Measurements from ENCODE around the gene SEMA3C.
"Not testable (repeated sequence)": the region's sequence is repeated elsewhere in the genome, so short reads cannot be mapped to it uniquely, and the experiment has no call there.

SEMA3C gene

GRCh38 chr7:80926955-80927354 lies 8.1 kb upstream of the SEMA3C start:
- DNase-seq (ENCODE audit: low read depth in 2 of 2) = not testable (repeated sequence)

DNA sequence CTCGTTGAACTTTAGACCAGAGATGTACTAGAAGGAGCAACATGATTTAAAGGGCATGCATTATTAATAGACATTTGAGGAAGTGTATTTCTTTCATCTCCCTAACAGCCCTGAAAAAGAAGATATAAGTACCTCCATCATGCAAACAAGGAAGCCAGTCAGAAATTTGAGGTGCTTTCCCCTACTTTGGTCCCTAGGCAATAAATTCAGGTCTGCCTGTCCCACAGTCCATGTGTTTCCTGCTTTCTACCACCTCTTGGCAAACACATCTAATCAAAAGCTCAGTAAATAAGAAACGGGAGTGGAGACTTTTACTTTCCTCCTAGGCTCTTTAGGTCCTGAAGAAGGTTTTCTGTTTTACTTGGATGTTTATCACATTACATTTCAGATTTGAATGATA lies 5.2 kb upstream of the SEMA3C start:
- no peak for DNase-seq (ENCODE audit: low read depth in 2 of 2)

DNA sequence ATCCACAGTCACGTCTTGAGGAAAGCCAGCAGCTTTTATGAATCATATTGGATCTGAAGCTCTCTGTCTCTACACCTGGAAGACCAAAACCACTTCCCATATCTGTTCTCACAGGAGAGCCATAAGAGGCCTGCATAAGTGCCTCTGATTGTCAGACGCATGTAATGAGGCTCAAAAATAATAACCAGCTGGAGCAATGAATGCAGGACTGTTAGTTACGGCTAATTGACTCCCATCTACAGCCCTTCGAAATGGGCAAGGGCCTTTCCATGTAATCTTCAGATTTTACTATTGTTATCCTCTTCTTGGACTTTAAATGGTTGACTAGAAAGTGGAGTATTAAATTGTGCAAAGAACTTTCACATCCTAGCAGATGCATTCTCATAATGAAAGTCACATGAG lies 4.4 kb upstream of the SEMA3C start:
- DNase-seq (ENCODE audit: low read depth in 2 of 2) = no peak

GRCh38 chr7:80922253-80923049 lies 3.6 kb upstream of the SEMA3C start:
- no peak for DNase-seq (ENCODE audit: low read depth in 2 of 2)

- no peak for DNase-seq (ENCODE audit: low read depth in 2 of 2)
Observed at GRCh38 chr7:80921130-80921529, 2.3 kb upstream of the SEMA3C start.

- DNase-seq (ENCODE audit: low read depth in 2 of 2) = no peak
Observed at GRCh38 chr7:80918399-80918798, 452 bp downstream of the SEMA3C start.

- DNase-seq (ENCODE audit: low read depth in 2 of 2) = no peak
Observed at GRCh38 chr7:80916770-80917741, 1.8 kb downstream of the SEMA3C start.

GRCh38 chr7:80910228-80910627 lies 8.6 kb downstream of the SEMA3C start:
- no peak for DNase-seq (ENCODE audit: low read depth in 2 of 2)

- no peak for DNase-seq (ENCODE audit: low read depth in 2 of 2)
Observed at GRCh38 chr7:80908360-80908797, 10.5 kb downstream of the SEMA3C start.

GRCh38 chr7:80907612-80908011 lies 11.2 kb downstream of the SEMA3C start:
- DNase-seq (ENCODE audit: low read depth in 2 of 2) = no peak

GRCh38 chr7:80907141-80907601 lies 11.7 kb downstream of the SEMA3C start:
- DNase-seq (ENCODE audit: low read depth in 2 of 2) = no peak

DNA sequence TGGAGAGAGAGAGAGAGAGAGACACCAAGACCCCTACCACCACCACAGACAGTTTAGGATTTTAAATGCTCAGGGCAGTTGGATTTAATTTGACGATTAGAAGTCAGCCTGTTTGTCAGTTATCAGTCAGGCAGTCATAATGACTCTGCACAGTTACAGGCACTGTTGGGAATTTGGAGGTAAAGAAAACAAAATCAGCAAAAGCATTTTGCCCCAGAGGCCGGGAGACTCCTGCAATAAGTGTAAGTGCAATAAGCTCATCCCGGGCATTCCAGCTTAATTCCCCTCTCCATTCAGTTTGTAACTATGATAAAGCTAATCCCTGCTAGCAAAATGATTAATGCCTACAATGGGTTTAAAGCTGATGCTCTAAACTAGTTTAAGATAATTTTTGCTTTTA lies 13.5 kb downstream of the SEMA3C start:
- DNase-seq (ENCODE audit: low read depth in 2 of 2) = no peak

DNA sequence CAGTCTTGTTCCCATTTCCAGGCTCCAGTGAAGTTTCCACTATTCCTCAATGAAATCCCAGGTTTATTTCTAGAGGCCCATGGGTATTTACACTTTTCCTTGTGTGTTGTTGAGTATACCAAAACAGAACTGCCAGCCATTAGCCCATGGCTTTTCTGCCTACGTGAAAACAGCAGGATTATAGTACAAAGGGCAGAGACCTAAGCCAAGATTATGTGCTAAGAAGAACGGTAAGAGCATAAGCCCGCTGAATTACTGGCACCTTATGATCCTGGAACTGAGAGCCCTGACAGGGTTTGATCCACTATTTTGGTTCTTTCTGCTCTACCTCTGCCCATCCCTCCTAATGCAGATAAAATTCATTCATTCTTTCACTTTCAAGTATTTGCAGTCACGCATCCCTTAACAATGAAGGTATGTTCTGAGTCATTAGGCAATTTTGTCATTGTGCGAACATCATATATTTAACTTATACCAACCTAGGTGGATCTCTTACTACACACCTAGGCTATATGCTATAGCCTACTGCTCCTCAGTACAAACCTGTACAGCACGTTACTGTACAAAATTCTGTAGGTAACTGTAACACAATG lies 16.0 kb downstream of the SEMA3C start:
- DNase-seq (ENCODE audit: low read depth in 2 of 2) = no peak

GRCh38 chr7:80902019-80902418 lies 16.8 kb downstream of the SEMA3C start:
- DNase-seq (ENCODE audit: low read depth in 2 of 2) = no peak

DNA sequence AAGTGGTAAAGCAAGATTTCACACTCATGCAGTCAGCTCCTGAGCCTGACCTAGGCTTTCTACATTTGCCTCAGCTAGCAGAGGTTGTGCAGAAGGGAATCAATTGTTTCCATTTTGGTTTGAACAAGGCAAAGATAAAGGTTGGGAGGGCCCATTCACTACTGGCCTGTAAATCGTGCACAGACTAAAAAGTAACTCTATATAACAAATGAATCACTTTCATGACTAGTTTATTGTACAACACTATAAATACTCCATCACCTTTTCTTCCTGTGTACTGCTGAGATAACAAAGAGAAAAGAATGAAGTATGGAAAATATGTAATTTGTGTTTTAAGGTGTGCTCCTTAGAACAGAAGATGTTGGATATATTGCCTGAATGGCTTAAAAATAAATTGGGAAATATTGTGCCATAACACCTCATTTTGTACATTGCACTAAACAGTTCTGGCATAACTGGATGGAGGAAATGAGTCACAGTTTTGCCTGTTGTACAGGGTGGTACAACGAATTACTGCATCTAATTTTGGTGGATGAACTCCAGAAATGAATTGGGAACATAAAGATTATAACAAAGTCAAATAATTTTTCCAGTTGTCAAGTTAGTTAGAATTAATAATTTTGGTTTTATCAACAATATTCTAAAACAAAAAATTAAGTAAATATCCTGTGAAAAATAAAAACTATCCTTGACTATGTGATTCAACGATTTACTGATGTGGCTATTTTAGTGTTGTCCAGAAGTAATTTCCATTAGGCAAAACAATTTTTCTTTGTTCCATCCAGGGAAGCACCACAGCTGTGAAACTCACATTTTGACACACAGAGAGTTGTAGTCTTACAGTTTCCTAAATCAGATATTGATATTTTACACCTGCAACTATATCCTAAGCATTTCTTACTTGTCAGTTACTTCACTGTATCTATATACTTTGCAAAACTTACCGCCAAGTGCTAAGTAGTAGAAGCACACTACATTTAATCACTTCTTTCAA lies 18.0 kb downstream of the SEMA3C start:
- no peak for DNase-seq (ENCODE audit: low read depth in 2 of 2)

DNA sequence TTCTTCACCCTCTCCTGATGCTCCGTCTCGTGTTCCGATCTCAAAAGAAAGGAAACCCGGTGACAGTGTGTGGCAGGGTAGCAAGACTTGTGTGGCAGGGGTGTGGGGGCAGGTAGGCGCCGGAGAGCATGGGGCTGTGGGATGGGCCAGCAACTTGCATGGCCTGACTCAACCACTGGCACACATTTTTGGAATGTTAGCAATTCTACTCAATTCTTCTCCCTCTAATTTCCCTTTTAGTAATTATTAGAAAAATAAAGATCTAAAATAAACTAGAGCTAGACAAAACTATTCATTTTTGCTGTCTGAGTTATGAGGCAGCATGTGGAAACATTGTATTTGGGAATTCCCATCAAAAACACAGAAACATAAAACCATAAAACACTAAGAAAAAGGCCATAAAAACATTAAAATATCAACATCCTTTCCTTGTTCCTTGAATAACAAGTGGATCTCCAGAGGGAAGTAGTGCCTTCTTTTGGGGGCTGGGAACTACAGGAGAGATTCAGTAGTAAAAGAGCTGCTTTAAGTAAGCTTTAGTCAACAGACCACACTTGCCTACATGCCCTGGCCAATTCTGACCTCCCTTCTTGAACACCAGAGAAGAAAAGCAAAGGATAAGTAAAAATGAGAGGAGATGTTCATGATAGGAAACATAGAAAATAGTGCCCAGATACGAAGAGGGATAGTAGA lies 21.8 kb downstream of the SEMA3C start:
- no peak for DNase-seq (ENCODE audit: low read depth in 2 of 2)

DNA sequence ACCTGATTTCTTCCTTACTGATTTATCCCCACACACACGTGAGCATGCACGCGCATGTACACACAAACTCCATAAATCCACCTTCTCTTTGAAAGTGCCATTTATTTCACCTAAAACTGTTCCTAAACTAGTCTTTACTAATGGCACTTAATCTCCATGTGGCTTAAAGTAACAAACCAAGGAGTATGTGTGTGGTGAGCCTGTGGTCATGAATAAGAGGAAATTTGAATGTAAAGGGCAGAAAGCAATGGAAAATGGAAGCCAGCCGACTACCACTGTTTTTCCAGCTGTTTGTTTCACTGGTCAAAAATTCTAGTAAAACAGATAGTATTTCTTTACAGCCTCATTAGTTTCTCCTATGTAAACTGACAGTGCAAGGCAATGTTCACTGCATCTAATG lies 23.8 kb downstream of the SEMA3C start:
- DNase-seq (ENCODE audit: low read depth in 2 of 2) = no peak

GRCh38 chr7:80891259-80891544 lies 27.6 kb downstream of the SEMA3C start:
- no peak for DNase-seq (ENCODE audit: low read depth in 2 of 2)

DNA sequence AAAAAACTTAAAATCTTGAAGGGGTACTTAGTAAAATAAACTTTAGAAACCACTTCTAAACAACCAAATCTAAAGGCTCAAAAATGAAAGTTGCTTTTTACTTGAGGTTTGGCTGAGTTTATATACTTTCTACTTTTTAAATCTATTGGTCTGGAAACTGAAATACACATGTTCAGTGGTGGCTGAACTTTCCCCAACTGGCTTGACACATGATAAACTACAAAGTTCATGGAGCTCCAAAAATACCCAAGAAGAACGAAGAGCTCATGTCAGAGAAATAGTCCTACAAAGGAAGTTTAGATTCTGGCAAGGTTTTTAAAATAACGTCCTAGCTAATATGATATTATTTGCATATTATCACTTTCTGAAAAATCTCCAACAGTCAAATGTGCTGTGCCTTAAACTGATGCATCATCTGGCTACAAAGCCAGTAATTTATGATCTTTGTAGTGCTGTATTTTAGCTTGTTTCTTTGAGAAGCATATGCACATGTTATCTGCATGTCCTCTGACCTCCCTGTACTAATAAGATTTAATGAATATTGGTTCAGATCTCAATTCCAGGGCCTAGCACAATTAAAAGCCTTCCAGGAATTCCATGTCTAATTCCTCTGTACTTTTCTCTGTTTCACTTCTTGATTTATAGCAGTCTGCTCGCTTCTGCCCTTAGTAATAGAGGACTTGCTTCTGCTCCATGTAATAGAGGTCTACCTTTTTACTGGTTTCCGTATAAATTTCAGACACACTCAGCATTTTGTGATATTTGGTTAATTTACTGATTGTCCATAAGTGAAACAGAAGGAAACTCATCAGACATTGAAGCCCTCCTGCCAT lies 28.2 kb downstream of the SEMA3C start:
- DNase-seq (ENCODE audit: low read depth in 2 of 2) = no peak

DNA sequence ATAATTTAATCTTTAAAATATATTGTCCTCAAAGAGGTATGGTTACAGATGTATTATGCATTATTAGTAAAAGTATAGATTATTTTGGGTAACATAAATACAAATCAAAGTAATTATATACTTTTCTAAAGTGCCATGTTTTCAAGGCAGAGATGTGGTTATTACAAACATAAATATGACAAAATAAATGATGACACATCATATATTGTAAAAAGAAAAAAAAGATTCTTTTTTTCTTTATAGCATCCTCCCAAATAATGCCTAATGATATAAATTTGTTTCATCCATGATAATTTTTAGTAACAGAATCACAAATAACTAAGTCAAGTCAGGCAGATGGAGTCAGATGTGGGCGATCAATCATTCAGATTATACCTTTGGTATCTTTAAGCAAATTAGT lies 29.3 kb downstream of the SEMA3C start:
- DNase-seq (ENCODE audit: low read depth in 2 of 2) = no peak

All from fibroblast of skin of left quadriceps (primary cell).